CD1c-positive myeloid dendritic cell (primary cell): ENCODE measurements around the gene KCTD19.
"Not testable (repeated sequence)": the region's sequence is repeated elsewhere in the genome, so short reads cannot be mapped to it uniquely, and the experiment has no call there.

Experiments
- DNase-seq: peaks from one replicate; pipeline ENCODE4 v3.0.0-alpha.2; 2016; ENCODE audit errors: extremely low spot score

KCTD19 gene

DNA sequence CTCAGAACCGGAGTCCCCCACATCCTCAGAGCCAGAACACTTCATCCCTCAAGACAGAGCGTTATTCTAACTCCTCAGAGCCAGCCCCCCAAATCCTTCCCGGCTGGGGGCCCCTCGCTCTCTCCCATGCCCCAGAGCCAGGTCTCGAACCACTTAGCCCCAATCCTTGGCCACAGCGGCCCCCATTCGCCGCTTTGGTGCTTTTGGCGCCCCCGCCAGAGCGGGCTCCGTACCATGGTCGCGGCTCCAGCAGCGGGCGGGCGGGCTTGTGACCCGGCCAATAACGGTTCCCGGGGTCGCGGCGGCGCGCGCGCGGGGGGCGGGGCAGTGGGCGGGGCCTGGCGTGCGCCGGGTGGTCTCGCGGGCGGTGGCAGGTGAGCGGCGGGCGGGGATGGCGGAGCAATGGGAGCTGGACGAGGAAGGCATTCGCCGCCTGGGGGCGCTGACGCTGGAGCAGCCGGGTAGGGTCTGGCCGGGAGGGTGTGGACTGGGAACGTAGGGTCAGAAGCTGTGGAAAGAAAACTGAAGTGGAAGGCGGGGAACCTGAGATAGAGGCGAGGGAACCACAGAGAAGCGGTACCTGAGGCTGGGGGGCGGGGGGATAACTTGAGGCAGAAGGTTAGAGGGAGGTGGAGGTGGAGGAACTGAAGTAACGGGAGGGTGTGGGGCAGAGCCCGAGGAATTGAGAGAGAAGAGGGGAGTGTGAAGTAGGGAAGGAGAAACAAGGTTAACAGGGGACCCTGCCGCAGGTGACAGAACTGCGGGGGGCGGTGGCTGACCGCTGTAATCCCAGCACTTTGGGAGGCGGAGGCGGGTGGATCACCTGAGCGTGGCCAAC, at the start of gene KCTD19, which contains the start of gene LRRC36:
Gene KCTD19, minus strand, starts transcription at position 270 of the 838 bp plus-strand sequence. Its CDS starts 34 bp downstream, at position 236.
Gene LRRC36, plus strand, starts transcription at position 344 of the 838 bp plus-strand sequence. Its CDS starts 48 bp downstream, at position 392.
- peak; percentile 37 for DNase-seq

DNA sequence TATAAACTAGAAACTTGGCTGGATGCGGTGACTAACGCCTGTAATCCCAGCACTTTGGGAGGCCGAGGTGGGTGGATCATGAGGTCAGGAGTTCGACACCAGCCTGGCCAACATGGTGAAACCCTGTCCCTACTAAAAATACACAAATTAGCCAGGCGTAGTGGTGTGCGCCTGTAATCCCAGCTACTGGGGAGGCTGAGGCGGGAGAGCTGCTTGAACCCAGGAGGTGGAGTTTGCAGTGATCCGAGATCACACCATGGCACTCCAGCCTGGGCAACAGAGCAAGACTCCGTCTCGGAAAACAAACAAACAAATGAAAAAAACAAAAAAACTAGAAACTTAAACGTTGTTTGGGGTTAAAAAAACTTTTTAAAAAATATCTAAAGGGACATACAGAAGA, 49.5 kb upstream of the KCTD19 start:
- DNase-seq, result not testable (repeated sequence)

DNA sequence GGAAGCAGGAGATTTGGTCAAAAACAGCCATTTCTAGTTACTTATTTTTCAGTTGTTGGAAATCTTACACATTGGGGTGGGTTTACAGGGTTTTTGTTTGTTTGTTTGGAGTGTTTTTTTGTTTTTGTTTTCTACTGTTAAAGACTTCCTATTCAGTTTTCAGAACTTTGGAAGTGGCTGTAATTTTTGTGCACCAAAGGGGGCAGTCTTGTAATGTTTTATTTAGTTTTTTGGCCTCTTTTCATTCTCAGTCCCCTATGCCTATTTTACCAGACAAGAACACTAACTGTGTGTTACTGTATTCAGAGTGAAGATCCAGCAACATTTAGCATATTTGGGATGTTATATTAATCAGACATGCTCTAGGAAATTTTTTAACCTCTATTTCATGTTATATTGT, 46.1 kb upstream of the KCTD19 start:
- DNase-seq, result peak; percentile 55

DNA sequence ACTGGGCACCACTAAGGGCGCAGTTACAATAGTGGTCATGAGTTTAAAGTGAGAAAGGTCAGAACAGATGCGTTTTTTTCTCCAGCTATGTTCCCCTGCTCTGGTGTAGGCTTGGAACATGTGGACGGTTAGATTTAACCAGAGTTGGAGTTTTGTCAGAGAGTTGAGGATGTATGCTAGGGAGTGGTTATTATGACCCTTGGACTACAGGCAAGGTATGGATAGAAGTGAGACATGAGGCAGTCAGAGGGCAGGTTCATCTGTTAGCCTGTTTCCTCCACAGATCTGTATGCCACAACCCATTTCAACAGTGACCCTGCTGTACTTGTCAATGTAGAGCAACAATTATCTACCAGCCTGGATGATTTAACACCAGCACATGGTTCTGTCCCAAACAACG, 44.1 kb upstream of the KCTD19 start:
- DNase-seq, result no peak

DNA sequence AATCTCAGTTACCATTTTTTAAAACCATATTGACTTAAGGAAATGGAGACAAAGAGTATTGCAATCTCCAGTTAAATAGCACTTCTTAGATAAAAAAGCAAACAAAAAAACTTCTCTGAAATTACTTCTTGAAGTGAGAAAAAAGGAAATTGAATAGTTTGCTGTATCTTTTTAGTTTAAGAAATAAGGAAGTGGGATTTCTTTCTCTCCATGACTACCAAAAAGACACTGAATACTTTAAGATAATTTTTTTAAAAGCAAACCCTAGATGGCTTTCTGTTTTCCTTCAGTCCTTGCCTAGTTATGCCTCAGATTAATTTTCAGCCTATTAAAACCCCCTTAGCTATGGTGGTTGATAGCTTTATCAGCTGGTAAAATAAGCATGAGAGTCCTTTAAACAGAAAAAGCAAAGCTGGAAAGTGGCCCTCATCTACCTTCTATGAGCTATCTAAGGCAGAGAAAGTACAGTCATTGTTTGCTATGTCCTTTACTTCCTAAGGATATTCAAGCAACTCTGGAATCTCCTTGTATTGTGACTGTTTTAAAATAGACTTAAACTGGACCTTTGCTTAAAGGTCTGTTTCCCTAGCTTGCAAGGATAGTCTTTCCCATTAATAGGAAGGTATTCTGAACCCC, 38.2 kb upstream of the KCTD19 start:
- peak; percentile 67 for DNase-seq

DNA sequence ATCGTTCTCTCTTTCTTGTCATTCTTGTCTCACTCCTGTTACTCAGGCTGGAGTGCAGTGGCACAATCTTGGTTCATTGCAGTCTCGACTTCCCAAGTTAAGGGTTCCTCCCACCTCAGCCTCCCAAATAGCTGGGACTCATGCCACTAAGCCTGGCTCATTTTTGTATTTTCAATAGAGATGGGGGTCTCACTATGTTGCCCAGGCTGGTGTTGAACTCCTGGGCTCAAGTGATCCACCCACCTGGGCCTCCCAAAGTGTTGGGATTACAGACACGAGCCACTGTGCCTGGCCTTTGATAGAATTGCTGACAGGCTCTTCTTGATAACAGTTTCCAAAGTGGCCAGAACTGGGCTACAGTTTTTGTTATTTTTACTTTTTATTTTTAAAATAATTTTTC, 34.5 kb upstream of the KCTD19 start:
- DNase-seq, result no peak

DNA sequence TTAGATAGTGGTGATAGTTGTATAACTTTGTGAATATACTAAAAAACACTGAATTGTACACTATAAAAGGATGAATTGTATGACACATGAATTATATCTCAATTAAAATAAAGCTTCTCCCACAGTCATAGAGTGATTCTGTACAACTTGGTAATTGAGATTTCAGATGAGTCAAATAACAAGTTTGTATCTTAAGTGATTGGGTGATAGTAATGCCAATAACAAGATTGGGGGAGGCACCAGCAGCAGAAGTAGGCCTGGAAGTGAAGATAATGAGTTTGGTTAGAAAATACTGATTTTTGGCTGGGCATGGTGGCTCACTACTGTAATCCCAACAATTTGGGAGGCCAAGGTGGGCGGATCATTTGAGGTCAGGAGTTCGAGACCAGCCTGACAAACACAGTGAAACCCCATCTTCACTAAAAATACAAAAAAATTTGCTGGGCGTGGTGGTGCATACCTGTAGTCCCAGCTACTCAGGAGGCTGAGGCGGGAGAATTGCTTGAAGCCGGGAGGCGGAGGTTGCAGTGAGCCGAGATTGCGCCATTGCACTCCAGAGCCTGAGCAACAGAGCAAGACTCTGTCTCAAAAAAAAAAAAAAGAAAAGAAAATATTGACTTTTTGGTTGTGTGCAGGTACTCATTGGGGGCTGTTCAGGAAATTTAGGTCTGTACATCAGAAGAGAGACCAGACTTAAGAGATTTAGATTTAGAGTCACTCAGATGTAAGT, 33.2 kb upstream of the KCTD19 start:
- DNase-seq, result not testable (repeated sequence)

DNA sequence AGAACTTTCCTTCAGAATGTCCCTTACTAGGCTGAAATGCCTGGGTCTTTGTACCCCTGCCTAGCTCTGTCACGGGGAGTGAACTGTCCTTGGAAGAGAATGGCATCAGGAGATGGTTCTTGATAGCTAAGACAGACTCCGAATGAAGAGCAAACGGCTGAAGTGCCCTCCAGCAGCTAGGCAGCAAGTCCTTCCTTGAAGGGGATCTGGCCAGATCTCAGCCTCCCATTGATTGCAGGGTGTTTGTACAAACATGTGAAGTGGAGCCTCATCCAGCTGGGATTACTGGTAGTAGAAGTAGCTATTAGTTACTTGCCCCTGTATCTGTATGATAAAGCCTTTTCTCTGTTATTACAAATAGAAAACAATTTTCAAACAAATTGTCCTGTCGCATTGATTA, 31.0 kb upstream of the KCTD19 start:
- no peak for DNase-seq

DNA sequence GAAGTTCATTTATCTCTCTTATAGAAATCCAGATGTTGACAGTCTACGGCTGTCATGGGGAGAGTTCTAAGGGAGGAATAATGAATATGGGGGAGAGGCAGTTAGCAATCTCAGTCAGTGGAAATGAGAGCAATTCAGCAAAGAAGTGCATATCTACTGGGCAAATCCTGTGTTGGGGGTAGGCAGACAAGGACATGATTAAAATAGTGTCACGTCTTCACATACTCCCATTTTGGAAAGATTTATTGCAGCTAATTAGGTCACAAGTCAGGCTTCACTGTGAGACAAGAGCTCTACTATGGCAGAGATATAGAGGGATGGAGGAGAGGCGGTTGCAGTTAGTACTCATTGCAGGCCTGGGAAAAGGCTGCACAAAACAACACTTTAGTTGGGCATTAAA, 29.9 kb upstream of the KCTD19 start:
- no peak for DNase-seq

DNA sequence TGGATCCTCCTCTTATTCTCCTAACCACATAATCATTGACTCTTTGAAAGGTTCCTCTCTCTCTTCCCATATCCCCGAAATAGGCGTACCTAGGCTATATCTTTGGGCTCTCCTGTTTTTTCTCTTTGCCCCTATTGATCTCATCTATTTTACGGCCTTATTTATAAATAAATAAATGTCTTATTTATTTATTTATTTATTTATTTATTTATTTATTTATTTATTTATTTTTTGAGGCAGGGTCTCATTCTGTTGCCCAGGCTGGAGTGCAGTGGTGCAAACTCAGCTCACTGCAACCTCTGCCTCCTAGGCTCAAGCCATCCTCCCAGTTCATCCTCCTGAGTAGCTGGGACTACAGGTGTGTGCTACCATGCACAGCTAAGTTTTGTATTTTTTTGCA, 25.9 kb upstream of the KCTD19 start:
- not testable (repeated sequence) for DNase-seq

DNA sequence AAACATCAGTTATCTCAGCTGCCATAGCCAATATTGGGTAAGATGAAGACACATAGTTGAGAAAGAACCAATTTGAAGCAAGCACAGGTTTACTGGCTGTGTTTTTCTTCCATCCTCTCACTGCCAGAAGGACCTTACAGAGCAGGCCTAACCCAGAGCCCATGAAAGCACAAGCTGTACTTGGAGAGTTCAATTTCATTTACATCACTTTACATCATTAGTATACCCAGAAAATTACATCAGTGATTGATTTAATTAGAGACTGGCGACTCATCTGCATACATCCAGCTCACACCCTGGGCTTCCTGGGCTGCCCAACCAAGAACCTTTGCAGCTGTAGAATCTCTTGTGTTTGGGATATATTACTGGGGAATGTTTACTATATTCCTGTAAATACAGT, 23.8 kb upstream of the KCTD19 start:
- DNase-seq, result no peak

DNA sequence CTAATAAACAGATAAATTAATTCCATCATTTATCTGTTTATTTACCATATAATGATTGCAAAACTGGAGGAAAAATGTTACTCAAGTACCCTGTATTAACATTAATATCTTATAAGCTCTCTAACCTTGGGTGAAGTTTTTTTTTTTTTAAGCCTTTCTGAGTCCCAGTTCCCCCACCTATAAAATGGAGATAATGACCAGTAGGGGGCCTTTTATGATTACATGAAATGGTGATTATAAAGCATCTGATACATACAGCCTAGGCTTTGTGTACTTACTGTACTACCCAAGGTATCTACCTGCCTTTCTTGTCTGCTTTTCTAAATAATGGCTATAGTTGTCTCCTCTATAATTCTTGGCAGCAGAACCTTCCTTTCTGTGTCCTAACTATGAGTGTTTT, 22.6 kb upstream of the KCTD19 start:
- DNase-seq, result peak; percentile 53

DNA sequence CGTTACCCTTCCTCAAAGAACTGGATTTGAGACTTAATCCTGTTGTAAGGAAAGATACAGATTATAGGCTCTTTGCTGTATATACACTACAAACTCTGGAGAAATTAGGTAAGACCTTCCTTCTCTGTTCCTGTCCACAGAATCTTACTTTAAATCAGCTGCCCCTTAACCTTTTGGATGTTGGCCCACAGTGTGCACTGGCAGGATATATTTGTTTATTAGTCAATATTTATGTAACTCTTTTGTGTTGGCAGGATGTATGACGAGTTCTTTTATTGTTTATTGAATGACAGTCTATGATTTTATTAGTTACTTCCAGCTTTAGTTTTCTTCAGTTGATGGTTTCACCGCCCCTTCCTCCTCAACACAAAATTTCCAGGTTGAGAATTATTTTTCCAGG, 19.8 kb upstream of the KCTD19 start:
- DNase-seq, result no peak

DNA sequence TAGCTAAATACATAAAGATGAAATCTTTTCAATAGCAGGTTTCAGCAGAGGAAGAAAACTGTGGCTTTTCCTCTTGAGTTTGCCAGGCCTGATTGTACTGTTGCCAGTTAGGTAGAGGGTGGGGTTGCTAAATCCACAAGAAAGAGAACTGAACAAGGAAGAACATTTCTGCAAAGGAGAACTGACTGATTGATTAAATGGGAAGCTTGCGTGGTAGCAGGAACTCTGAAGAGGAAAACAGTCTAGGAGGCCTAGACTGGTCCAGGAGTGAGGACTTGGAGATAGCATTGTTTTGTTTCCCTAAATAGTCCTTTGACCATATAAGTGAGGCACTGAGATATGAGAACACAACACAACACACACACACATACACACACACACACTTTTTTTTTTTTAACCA, 18.9 kb upstream of the KCTD19 start:
- DNase-seq, result peak; percentile 25

DNA sequence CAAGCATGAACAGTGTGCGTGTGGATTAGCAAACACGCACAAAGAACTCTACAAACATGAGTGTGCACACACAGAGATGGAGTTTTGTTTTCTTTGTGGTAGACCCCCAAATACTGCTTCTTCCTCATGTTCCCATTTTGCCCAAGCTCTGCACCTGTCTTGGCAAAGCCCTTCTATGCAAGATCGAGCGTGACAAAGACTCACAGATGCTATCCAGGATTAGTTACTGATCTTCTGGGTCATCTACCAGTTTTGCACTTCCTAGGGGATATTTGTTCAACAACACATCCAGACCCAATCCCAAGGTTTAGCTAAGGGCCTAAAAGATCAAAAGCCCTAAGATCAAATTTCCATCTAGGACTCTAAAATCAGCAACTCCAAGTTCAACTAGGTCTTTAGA, 16.1 kb upstream of the KCTD19 start:
- no peak for DNase-seq

DNA sequence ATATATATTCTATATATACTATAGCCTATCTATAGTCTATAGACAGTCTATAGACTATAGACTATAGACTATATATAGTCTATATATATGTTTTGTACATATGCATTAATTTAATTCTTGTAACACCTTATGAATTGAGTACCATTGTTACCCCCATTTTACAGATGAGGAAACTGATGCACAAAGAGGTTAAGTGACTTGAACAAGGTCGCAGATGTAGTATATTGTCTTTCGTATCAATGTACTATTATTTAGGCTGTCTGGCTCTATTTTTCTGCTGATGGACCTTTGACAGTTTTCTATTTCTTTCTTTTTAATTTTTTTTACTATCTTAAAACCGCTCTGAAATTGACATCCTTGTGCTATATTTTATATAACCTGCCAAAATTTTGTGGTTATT, 14.7 kb upstream of the KCTD19 start:
- DNase-seq, result no peak

DNA sequence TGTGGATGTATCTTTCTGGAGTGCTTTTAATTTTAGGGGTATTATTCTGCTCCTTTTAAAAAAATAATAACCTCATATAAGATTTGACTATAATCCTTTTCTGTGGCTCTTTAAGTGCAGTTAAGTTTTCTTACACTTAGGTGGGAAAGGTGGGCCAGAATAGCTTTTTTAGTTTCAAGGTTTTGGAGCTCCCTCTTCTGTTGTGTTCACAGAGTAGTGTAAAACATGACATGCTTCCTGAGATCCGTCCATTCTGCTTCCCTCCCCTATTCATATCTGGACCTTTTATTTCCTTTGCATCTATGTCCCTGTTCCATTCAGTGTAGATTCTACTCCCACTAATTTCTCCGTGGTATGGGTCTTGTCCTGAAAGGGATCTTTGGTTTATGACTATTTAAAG, 12.9 kb upstream of the KCTD19 start:
- DNase-seq, result no peak

DNA sequence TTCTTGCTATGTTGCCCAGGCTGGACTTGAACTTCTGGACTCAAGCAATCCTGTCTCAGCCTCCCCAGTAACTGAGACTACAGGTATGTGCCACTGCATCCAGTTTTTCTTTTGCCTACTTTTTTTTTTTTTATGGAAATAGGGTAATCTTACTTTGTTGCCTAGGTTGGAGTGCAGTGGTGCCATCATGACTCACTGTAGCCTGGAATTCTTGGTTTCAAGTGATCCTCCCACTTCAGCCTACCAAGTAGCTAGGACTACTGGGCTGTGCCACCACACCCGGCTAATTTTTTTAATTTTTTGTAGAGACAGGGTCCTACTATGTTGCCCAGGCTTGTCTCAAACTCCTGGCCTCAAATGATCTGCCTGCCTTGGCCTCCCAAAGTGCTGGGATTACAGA, 10.1 kb upstream of the KCTD19 start:
- no peak for DNase-seq

DNA sequence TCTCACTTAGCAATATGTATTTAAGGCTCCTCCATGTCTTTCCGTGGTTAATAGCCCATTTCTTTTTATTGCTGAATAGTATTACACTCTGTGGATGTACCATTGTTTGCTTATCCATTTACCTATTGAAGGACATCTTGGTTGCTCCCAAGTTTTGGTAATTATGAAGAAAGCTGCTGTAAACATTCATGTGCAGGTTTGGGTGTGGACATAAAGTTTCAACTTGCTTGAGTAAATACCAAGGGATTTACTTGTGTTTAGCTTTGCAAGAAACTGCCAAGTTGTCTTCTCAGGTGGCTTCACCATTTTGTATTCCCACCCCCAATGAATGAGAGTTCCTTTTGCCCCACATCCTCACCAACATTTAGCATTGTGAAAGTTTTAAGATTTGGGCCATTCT, 9.6 kb upstream of the KCTD19 start:
- no peak for DNase-seq

DNA sequence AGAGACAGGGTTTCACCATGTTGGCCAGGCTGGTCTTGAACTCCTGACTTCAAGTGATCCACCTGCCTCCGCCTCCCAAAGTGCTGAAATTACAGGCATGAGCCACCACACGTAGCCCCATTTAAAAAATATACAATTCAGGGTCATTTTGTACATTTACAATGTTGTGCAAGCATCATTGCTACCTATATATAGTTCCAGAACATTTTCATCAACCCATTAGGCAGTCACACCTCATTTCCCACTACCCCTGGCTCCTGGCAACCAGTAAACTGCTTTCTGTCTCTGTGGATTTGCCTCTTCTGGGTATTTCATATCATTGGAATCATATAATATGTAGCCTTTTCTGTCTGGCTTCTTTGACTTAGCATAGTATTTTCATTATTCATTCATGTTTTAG, 6.8 kb upstream of the KCTD19 start:
- DNase-seq, result no peak

DNA sequence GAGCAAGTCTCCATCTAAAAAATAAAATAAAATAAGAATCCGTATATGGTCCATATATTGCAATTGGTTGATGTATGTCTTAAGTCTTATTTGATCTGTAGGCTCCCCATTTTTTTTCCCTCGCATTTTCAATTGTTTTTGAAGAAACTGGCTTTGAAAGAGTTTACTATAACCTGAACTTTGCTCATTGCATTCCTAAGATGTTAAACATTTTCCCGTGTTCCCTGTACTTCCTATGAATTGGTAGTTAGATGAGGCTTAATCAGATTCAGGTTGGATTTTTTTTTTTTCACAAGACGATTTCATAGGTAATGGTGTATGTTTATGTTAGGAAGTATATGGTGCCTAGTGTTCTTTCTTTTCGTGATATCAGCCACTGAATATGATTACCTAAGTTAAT, 3.4 kb upstream of the KCTD19 start:
- DNase-seq, result no peak

DNA sequence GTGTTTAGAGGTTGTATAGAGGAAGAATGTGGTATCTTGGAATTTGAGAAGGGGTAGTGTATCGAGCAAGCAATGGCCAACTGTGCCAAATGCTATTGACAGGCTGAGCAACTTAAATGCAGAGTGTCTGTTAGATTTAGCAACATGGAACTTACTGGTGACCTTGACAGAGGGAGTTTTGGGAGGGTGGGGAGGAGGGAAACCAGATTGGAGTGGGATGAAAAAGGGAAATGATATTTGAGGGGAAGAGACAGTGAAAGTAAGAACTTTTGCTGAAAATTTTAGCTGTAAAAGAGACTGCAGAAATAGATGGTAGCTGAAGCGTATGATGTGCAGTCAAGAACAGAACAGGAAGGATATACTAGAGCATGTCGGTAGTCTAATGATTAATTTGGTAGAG, 1.2 kb upstream of the KCTD19 start:
- DNase-seq, result peak; percentile 38

DNA sequence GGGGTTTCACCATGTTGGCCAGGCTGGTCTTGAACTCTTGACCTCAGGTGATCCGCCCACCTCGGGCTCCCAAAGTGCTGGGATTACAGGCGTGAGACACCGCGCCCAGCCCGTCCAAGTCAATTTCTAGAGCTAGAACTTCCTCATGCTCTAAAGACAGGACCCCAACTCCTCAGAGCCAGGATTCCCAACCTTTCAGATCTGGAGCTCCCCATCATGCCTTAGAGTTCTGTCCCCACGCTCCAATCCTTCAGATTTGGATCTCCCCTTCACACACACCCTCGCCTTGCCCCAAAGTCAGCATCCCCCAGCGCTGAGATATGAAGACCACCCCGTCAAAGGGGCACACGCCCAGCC, 448 bp downstream of the KCTD19 start:
- no peak for DNase-seq
